Thoracic aorta (tissue), 2 donors: ENCODE results near the gene NCAPG2. TPM values are rescaled to one million over a fixed set of nuclear protein-coding genes. Genes with fewer than 3 reads are reported as not detected.

Experiments used
- ATAC-seq: fragments of 150-250 bp; one replicate; pipeline ENCODE4 v1.8.0; 2017; ENCODE audit warnings: low read depth; ENCODE audit not compliant: insufficient number of reproducible peaks, low FRiP score
- DNase-seq: peaks from one replicate; pipeline ENCODE4 v3.0.0-alpha.2; 2020; ENCODE audit warnings: low spot score
- H3K27ac ChIP-seq, 2 donors: fragments of 200-600 bp; sonication (generic); 1 replicate in 1 of 2; 2 replicates in 1 of 2; pipeline ENCODE4 v1.5.1; 2016; ENCODE audit warnings: mild to moderate bottlenecking in 2 of 2, moderate library complexity in 2 of 2
- H3K27me3 ChIP-seq: fragments of 200-600 bp; sonication (generic); replicated peaks from 2 replicates; pipeline ENCODE4 v1.6.0; 2016; ENCODE audit warnings: mild to moderate bottlenecking; ENCODE audit not compliant: insufficient read depth
- H3K36me3 ChIP-seq: fragments of 200-600 bp; sonication (generic); one replicate; pipeline ENCODE4 v1.5.1; 2016
- H3K4me1 ChIP-seq, 2 donors: fragments of 200-600 bp; sonication (generic); 1 replicate in 1 of 2; 2 replicates in 1 of 2; pipeline versions ENCODE4 v1.5.1 to v1.6.0; 2016; ENCODE audit warnings: low read depth in 2 of 2, mild to moderate bottlenecking in 1 of 2; ENCODE audit not compliant: control insufficient read depth in 1 of 2
- H3K4me3 ChIP-seq: fragments of 200-600 bp; sonication (generic); 2 replicates; pipeline ENCODE4 v1.5.1; 2016; ENCODE audit warnings: mild to moderate bottlenecking
- H3K9me3 ChIP-seq: fragments of 200-600 bp; sonication (generic); 2 replicates; pipeline ENCODE4 v1.5.1; 2016
- total RNA-seq, 2 donors: library from RNA; depleted of rRNA; stranded (reverse); fragments of >200 nt; gene quantifications; one replicate each; pipeline versions ENCODE4 v1.1.0 to v1.2.3, GENCODE V29; 2016
- TF ChIP-seq, protein P1 (sequence below): fragments of 200-600 bp; sonication (generic); IDR thresholded peaks from one replicate; pipeline ENCODE4 v1.5.1; 2019; ENCODE audit warnings: antibody characterized with exemption

Gene NCAPG2
- total RNA-seq, 2 donors from 2014 or later: 4.1 to 8.4 TPM

DNA sequence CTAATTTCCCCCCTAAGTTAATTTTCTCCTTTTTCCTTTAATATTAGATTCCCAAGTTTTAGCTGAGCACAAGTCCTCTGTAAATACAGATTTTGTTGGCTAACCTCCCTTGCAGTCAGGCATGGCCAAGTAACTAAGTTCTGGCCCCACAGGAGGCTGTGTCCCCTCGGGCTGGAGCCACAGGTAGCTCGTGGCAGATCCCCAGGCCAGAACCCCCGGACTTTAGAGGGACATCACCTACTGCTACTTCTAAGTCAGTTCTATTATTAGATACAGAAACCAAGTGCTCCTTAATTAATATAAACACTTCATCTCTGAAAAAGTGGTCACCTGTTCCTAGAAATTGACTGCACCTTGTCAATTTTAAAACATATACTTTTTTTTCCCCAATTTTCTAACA lies 46.1 kb upstream of the NCAPG2 start:
- DNase-seq: no peak
- Histone ChIP-seq H3K4me1 (no peaks in the 10 kb centered on the region), H3K27me3 (no peaks in the 10 kb centered on the region), H3K36me3 (peaks cover 49% of the 10 kb centered on the region), H3K9me3 (no peaks in the 10 kb centered on the region), H3K4me3 (no peak overlapping the region), H3K27ac (no peak overlapping the region)
- ATAC-seq: no peak
- TF ChIP-seq, protein P1, sequence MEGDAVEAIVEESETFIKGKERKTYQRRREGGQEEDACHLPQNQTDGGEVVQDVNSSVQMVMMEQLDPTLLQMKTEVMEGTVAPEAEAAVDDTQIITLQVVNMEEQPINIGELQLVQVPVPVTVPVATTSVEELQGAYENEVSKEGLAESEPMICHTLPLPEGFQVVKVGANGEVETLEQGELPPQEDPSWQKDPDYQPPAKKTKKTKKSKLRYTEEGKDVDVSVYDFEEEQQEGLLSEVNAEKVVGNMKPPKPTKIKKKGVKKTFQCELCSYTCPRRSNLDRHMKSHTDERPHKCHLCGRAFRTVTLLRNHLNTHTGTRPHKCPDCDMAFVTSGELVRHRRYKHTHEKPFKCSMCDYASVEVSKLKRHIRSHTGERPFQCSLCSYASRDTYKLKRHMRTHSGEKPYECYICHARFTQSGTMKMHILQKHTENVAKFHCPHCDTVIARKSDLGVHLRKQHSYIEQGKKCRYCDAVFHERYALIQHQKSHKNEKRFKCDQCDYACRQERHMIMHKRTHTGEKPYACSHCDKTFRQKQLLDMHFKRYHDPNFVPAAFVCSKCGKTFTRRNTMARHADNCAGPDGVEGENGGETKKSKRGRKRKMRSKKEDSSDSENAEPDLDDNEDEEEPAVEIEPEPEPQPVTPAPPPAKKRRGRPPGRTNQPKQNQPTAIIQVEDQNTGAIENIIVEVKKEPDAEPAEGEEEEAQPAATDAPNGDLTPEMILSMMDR: no peak

DNA sequence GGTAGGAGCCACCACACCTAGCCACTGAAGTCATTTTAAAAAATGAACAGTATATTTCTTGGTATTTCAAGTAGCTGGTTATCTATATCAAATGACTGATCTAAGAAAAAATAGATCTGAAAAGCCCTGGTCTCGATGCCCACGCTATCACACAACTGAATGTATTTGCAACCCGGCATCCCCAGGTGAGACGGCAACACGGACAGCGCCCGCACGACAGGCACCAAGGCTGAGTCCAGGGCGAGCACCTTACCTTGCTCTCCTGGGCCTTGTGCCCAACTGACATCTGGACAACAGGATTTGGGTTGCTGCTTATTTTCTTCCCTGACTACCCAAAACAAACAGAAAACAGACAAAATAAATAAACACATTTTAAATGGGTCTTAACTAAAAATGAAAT lies 44.8 kb upstream of the NCAPG2 start:
- Histone ChIP-seq H3K27ac (no peak overlapping the region), H3K9me3 (no peaks in the 10 kb centered on the region), H3K27me3 (no peaks in the 10 kb centered on the region), H3K4me3 (no peak overlapping the region), H3K36me3 (peaks cover 42% of the 10 kb centered on the region), H3K4me1 (no peaks in the 10 kb centered on the region)
- no peak for DNase-seq
- ATAC-seq: no peak
- TF ChIP-seq, protein P1: no peak

DNA sequence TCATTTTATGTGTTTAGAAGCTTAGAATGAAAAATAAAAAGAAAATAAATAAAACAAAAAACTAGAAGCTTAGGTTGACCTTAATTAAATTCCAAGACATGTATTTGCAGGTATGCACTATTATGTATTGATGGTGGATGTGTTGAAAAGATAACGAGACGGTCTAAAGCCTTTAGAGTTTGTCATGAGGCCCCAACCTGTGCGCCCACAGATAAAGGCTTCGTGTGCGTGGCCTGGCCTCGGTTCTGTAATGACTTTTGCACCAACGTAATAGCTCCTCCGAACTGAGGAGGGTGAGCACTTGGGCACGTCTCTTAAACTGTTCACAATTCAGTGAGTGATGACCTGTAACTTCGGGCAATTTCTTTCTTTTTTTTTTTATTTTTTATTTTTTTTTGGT lies 43.7 kb upstream of the NCAPG2 start:
- peaks cover 50% of the 10 kb centered on the region for H3K36me3 ChIP-seq
- TF ChIP-seq, protein P1: no peak
- H3K27me3 ChIP-seq: no peaks in the 10 kb centered on the region
- no peak for DNase-seq
- ATAC-seq: no peak
- H3K9me3 ChIP-seq: no peaks in the 10 kb centered on the region
- H3K4me3 ChIP-seq: no peak overlapping the region
- no peak overlapping the region for H3K27ac ChIP-seq
- H3K4me1 ChIP-seq: no peaks in the 10 kb centered on the region

DNA sequence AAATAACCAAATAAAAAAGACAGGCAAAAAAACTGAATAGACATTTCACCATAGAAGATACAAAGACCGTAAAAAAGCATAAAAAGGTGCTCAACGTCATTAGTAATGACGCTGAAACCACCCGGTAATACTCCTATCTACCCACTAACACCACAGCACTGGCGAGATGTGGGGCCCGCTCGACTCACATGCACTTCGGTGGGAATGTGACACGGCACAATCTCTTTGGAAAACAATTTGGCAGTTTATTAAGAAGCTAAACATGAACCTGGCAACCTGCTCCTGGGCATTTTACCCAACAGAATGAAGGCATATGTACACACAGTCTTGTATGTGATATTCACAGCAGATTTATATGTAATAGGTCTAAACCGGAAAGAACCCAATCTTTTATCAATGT lies 42.8 kb upstream of the NCAPG2 start:
- H3K9me3 ChIP-seq: no peaks in the 10 kb centered on the region
- peaks cover 59% of the 10 kb centered on the region for H3K36me3 ChIP-seq
- H3K27me3 ChIP-seq: no peaks in the 10 kb centered on the region
- TF ChIP-seq, protein P1: no peak
- DNase-seq (no peak), ATAC-seq (no peak)
- H3K4me1 ChIP-seq: no peaks in the 10 kb centered on the region
- no peak overlapping the region for H3K27ac ChIP-seq
- no peak overlapping the region for H3K4me3 ChIP-seq

DNA sequence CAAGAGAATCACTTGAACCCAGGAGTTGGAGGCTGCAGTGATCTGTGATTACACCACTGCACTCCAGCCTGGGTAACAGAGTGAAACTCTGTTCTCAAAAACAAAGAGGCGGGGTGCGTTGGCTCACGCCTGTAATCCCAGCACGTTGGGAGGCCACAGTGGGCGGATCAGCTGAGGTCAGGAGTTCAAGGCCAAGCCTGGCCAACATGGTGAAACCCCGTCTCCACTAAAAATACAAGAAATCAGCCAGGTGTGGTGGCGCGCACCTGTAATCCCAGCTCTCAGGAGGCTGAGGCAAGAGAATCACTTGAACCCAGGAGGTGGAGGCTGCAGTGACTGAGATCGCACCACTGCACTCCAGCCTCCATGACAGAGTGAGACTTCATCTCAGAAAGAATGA lies 42.4 kb upstream of the NCAPG2 start:
- H3K9me3 ChIP-seq: no peaks in the 10 kb centered on the region
- H3K36me3 ChIP-seq: peaks cover 64% of the 10 kb centered on the region
- ATAC-seq (no peak), DNase-seq (no peak)
- H3K4me3 ChIP-seq: no peak overlapping the region
- no peaks in the 10 kb centered on the region for H3K27me3 ChIP-seq
- no peaks in the 10 kb centered on the region for H3K4me1 ChIP-seq
- TF ChIP-seq, protein P1: no peak
- no peak overlapping the region for H3K27ac ChIP-seq
